OCI-LY7 (cell line): ENCODE measurements around the gene MTHFSD.

Experiments used
- CTCF ChIP-seq: fragments of 200-600 bp; sonication (generic); conservative IDR thresholded peaks from 2 replicates; pipeline ENCODE4 v1.5.1; 2014; ENCODE audit warnings: mild to moderate bottlenecking, antibody characterized with exemption, low read length, moderate library complexity, mixed read lengths
- EZH2phosphoT487 ChIP-seq: fragments of 200-600 bp; sonication (generic); IDR thresholded peaks from 2 replicates; pipeline ENCODE4 v1.6.1; 2018; ENCODE audit warnings: low read depth, borderline replicate concordance, mild to moderate bottlenecking, mixed run types, antibody characterized with exemption, low read length, moderate library complexity, mixed read lengths

- no peak for TF ChIP-seq CTCF
- no peak for TF ChIP-seq EZH2phosphoT487
These were observed 29.3 kb downstream of the MTHFSD start for GRCh38 chr16:86525696-86526095.
